NCI-H446 (cell line): ENCODE data around the gene TRPT1.
A peak's percentile ranks its signal among the peaks of the same experiment; 100 is the strongest.
"Not testable (repeated sequence)": the region's sequence is repeated elsewhere in the genome, so short reads cannot be mapped to it uniquely, and the experiment has no call there.

Experiments
- DNase-seq, 2 experiments: peaks; one replicate each; lab custom pipeline; 2025; lab: John Stamatoyannopoulos, UW

The TRPT1 gene

GRCh38 chr11:64258356-64258755 lies 32.4 kb upstream of the TRPT1 start:
- DNase-seq, result no peak

- DNase-seq, result no peak
These were observed 30.3 kb upstream of the TRPT1 start for GRCh38 chr11:64256300-64256699.

- DNase-seq, result no peak
These were observed 29.4 kb upstream of the TRPT1 start for GRCh38 chr11:64255135-64256128.

GRCh38 chr11:64254326-64254725 lies 28.3 kb upstream of the TRPT1 start:
- no peak for DNase-seq

GRCh38 chr11:64253481-64253880 lies 27.5 kb upstream of the TRPT1 start:
- DNase-seq, result peak in 1 of 2 experiments; percentile 37

- DNase-seq, result no peak
These were observed 27.1 kb upstream of the TRPT1 start for GRCh38 chr11:64253043-64253442.

- DNase-seq, result no peak
These were observed 26.3 kb upstream of the TRPT1 start for GRCh38 chr11:64252003-64252872.

- no peak for DNase-seq
These were observed 25.7 kb upstream of the TRPT1 start for GRCh38 chr11:64251753-64252002.

- DNase-seq, result peak in 1 of 2 experiments; percentile 63
These were observed 25.2 kb upstream of the TRPT1 start, which contains the start of gene PLCB3 for GRCh38 chr11:64251016-64251752. PLCB3 (plus strand) TSS chr11:64251530; CDS start chr11:64251650, 120 bp downstream.

- no peak for DNase-seq
These were observed 24.5 kb upstream of the TRPT1 start for GRCh38 chr11:64250415-64251015.

GRCh38 chr11:64249563-64250414 lies 23.8 kb upstream of the TRPT1 start:
- no peak for DNase-seq

- DNase-seq, result no peak
These were observed 23.1 kb upstream of the TRPT1 start for GRCh38 chr11:64249038-64249437.

GRCh38 chr11:64248578-64248977 lies 22.6 kb upstream of the TRPT1 start:
- no peak for DNase-seq

- DNase-seq, result no peak
These were observed 21.9 kb upstream of the TRPT1 start for GRCh38 chr11:64247729-64248531.

- DNase-seq, result peak; percentile 59 to 88
These were observed 21.1 kb upstream of the TRPT1 start, which contains the start of gene PPP1R14B for GRCh38 chr11:64246871-64247728. PPP1R14B (minus strand) TSS chr11:64246943; CDS start chr11:64246673, 270 bp downstream.

- DNase-seq, result not testable (repeated sequence)
These were observed 20.6 kb upstream of the TRPT1 start for GRCh38 chr11:64246621-64246870.

GRCh38 chr11:64245797-64246620 lies 20.0 kb upstream of the TRPT1 start:
- DNase-seq, result peak in 1 of 2 experiments; percentile 53

- peak in 1 of 2 experiments; percentile 40 for DNase-seq
These were observed 19.4 kb upstream of the TRPT1 start for GRCh38 chr11:64245401-64245796.
